H9 (cell line): ENCODE measurements around the gene SLC26A9. TPM values are rescaled to one million over a fixed set of nuclear protein-coding genes. Genes with fewer than 3 reads are reported as not detected.

Experiments used
- DNase-seq: peaks from one replicate; pipeline ENCODE4 v3.0.0-alpha.2; 2017
- H2AFZ ChIP-seq: one replicate; pipeline ENCODE4 v1.6.1; 2013; ENCODE audit warnings: mild to moderate bottlenecking, low read length, control low read depth, moderate library complexity
- H2AK5ac ChIP-seq: 2 replicates; pipeline ENCODE4 v1.6.1; 2013; ENCODE audit warnings: low read length, control low read depth, mixed read lengths; ENCODE audit not compliant: insufficient read length
- H2BK120ac ChIP-seq: one replicate; pipeline ENCODE4 v1.6.1; 2013; ENCODE audit warnings: low read depth, mild to moderate bottlenecking, low read length, control low read depth, inconsistent platforms; ENCODE audit not compliant: poor library complexity, severe bottlenecking
- H2BK12ac ChIP-seq: 2 replicates; pipeline ENCODE4 v1.6.1; 2013; ENCODE audit warnings: low read length, control low read depth, mixed read lengths, low read depth; ENCODE audit not compliant: insufficient read length
- H2BK15ac ChIP-seq: 2 replicates; pipeline ENCODE4 v1.6.1; 2013; ENCODE audit warnings: low read depth, low read length, control low read depth
- H2BK20ac ChIP-seq: one replicate; pipeline ENCODE4 v1.6.1; 2013; ENCODE audit warnings: low read depth, mild to moderate bottlenecking, low read length, control low read depth, inconsistent platforms; ENCODE audit not compliant: poor library complexity, severe bottlenecking
- H2BK5ac ChIP-seq: 2 replicates; pipeline ENCODE4 v1.6.1; 2013; ENCODE audit warnings: low read length, control low read depth, mixed read lengths; ENCODE audit not compliant: insufficient read length
- H3K14ac ChIP-seq: 2 replicates; pipeline ENCODE4 v1.6.1; 2013; ENCODE audit warnings: low read length, control low read depth; ENCODE audit not compliant: insufficient read depth
- H3K18ac ChIP-seq: 2 replicates; pipeline ENCODE4 v1.6.1; 2013; ENCODE audit warnings: low read depth, mild to moderate bottlenecking, mixed read lengths, low read length, control low read depth; ENCODE audit not compliant: insufficient read length
- H3K23ac ChIP-seq: 2 replicates; pipeline ENCODE4 v1.6.1; 2013; ENCODE audit warnings: low read length, control low read depth, mixed read lengths, low read depth; ENCODE audit not compliant: insufficient read length
- H3K23me2 ChIP-seq: 2 replicates; pipeline ENCODE4 v1.6.1; 2013; ENCODE audit warnings: low read depth, mild to moderate bottlenecking, mixed read lengths, low read length, control low read depth; ENCODE audit not compliant: insufficient read length, poor library complexity, severe bottlenecking
- H3K27ac ChIP-seq: 2 replicates; pipeline ENCODE4 v1.5.1; 2013; ENCODE audit warnings: low read length, control low read depth, mixed read lengths, low read depth; ENCODE audit not compliant: insufficient read length
- H3K27me3 ChIP-seq: 2 replicates; pipeline ENCODE4 v1.6.1; 2013; ENCODE audit warnings: low read length, control low read depth, inconsistent platforms; ENCODE audit not compliant: insufficient read depth
- H3K4ac ChIP-seq: 2 replicates; pipeline ENCODE4 v1.6.1; 2013; ENCODE audit warnings: low read depth, mild to moderate bottlenecking, control low read depth, inconsistent platforms, low read length, moderate library complexity
- H3K4me1 ChIP-seq: 2 replicates; pipeline ENCODE4 v1.6.1; 2013; ENCODE audit warnings: low read length, control low read depth, inconsistent platforms; ENCODE audit not compliant: insufficient read depth
- H3K4me2 ChIP-seq: 2 replicates; pipeline ENCODE4 v1.6.1; 2013; ENCODE audit warnings: low read length, control low read depth, mixed read lengths; ENCODE audit not compliant: insufficient read length, insufficient read depth
- H3K56ac ChIP-seq: 2 replicates; pipeline ENCODE4 v1.6.1; 2013; ENCODE audit warnings: low read depth, mild to moderate bottlenecking, mixed read lengths, low read length, control low read depth; ENCODE audit not compliant: insufficient read length
- H3K79me1 ChIP-seq: 2 replicates; pipeline ENCODE4 v1.6.1; 2013; ENCODE audit warnings: low read depth, mild to moderate bottlenecking, moderate library complexity, low read length, control low read depth, inconsistent platforms; ENCODE audit not compliant: insufficient read depth, poor library complexity, severe bottlenecking
- H3K79me2 ChIP-seq: 2 replicates; pipeline ENCODE4 v1.6.1; 2013; ENCODE audit warnings: low read length, control low read depth, inconsistent platforms; ENCODE audit not compliant: insufficient read depth
- H3K9ac ChIP-seq: 2 replicates; pipeline ENCODE4 v1.6.1; 2013; ENCODE audit warnings: low read length, control low read depth, mixed read lengths; ENCODE audit not compliant: insufficient read length; ENCODE audit errors: extremely low read depth
- H3K9me3 ChIP-seq: one replicate; pipeline ENCODE4 v1.6.1; 2013; ENCODE audit warnings: low read depth, low read length, inconsistent platforms; ENCODE audit not compliant: control insufficient read depth
- H3T11ph ChIP-seq: one replicate; pipeline ENCODE4 v1.6.1; 2013; ENCODE audit warnings: mild to moderate bottlenecking, low read length, control low read depth, inconsistent platforms
- H4K20me1 ChIP-seq: one replicate; pipeline ENCODE4 v1.6.1; 2013; ENCODE audit not compliant: control insufficient read depth, insufficient read length, insufficient read depth
- H4K5ac ChIP-seq: 2 replicates; pipeline ENCODE4 v1.6.1; 2013; ENCODE audit warnings: low read depth, mild to moderate bottlenecking, mixed read lengths, low read length, control low read depth; ENCODE audit not compliant: insufficient read length
- H4K8ac ChIP-seq: replicated peaks from 2 replicates; pipeline ENCODE4 v1.6.1; 2013; ENCODE audit warnings: low read length, control low read depth, mixed read lengths, low read depth; ENCODE audit not compliant: insufficient read length
- H4K91ac ChIP-seq: 2 replicates; pipeline ENCODE4 v1.6.1; 2013; ENCODE audit warnings: low read depth, mild to moderate bottlenecking, moderate library complexity, mixed read lengths, low read length, control low read depth; ENCODE audit not compliant: insufficient read length
- H3K27ac Mint-ChIP-seq, 3 experiments: 2 replicates in 2 of 3; 3 replicates in 1 of 3; pipeline ENCODE4 v1.8.0; 2020 to 2021; ENCODE audit warnings: mixed read lengths in 3 of 3, mild to moderate bottlenecking in 1 of 3, moderate library complexity in 1 of 3
- H3K27me3 Mint-ChIP-seq: 2 replicates; pipeline ENCODE4 v1.8.0; 2021; ENCODE audit warnings: low read depth, mild to moderate bottlenecking, moderate library complexity, mixed read lengths
- H3K36me3 Mint-ChIP-seq, 3 experiments: 2 replicates in 2 of 3; 3 replicates in 1 of 3; pipeline ENCODE4 v1.8.0; 2020 to 2021; ENCODE audit warnings: low read depth in 3 of 3, mixed read lengths in 3 of 3; ENCODE audit not compliant: insufficient read depth in 1 of 3
- H3K4me1 Mint-ChIP-seq, 2 experiments: 2 replicates each; pipeline ENCODE4 v1.8.0; 2020; ENCODE audit warnings: mixed read lengths in 2 of 2
- H3K4me3 Mint-ChIP-seq, 2 experiments: 2 replicates in 1 of 2; 3 replicates in 1 of 2; pipeline ENCODE4 v1.8.0; 2020 to 2021; ENCODE audit warnings: mild to moderate bottlenecking in 2 of 2, mixed read lengths in 2 of 2, moderate library complexity in 1 of 2
- H3K9me3 Mint-ChIP-seq, 2 experiments: 2 replicates in 1 of 2; 3 replicates in 1 of 2; pipeline ENCODE4 v1.8.0; 2020; ENCODE audit warnings: mild to moderate bottlenecking in 2 of 2, mixed read lengths in 2 of 2, moderate library complexity in 1 of 2
- CTCF ChIP-seq: fragments of 200-600 bp; sonication (generic); conservative IDR thresholded peaks from 3 replicates; pipeline ENCODE4 v1.8.0; 2021; ENCODE audit warnings: antibody characterized with exemption, mild to moderate bottlenecking
- WGBS: extraction: QIAGEN DNeasy Blood & Tissue Kit; methylation state at CpG from one replicate; pipeline ENCODE4 v1.1.7; 2013; ENCODE audit warnings: missing lambda C conversion rate, low lambda C conversion rate, mixed read lengths; ENCODE audit not compliant: insufficient read length; ENCODE audit errors: extremely low coverage; 5-methylcytosine and 5-hydroxymethylcytosine counted together
- total RNA-seq: library from RNA; stranded (reverse); gene quantifications from 2 replicates; pipeline ENCODE4 v1.2.1, GENCODE V29; 2021

The SLC26A9 gene
- total RNA-seq, 1 experiment from 2014 or later, result not detected

DNA sequence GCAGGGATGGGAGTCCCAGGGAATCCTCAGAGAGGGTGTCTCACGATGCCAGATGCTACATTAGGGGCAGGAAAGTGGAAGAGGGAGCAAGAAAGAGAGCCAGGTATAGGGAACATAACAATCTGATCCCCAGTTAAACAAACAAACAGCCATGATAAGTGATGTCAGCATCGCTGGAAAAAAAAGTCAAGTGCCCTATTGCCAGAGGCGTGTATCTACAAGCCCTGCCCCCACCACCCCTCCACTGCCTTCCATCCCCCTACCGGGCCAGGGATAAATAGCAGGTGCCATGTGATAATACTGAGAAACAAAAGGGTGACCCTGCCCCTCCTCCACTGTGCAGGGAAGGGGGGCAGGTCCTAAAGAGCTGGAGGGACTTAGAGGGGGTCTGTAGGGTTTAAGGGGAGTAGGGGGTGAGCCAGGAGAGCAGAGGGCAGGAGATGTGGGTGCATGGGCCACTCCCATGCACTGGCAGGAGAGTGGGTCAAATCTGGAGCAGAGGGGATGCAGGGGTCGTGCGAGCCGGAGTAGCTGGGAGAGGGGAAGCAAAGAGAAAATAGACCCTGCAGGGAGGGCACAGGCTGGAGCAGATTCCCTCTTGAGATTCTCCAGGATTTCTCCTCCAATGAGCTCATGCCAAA is 3.4 kb downstream of the SLC26A9 start:
- Histone ChIP-seq H2AFZ (no peak overlapping the region), H3K27ac (no peak overlapping the region), H2BK20ac (no peak overlapping the region), H3K4me1 (peaks cover 6% of the 10 kb centered on the region; the same call in 1 of the 2 replicates), H2BK5ac (no peak overlapping the region), H4K8ac (no peak overlapping the region), H3K23me2 (no peaks in the 10 kb centered on the region), H2BK15ac (no peak overlapping the region), H4K91ac (no peak overlapping the region), H3K56ac (no peak overlapping the region), H3T11ph (no peak overlapping the region), H2BK12ac (no peak overlapping the region), H3K9ac (no peak overlapping the region), H3K79me2 (no peaks in the 10 kb centered on the region), H2BK120ac (no peak overlapping the region), H3K79me1 (no peaks in the 10 kb centered on the region), H4K5ac (no peak overlapping the region), H3K23ac (no peak overlapping the region), H2AK5ac (no peak overlapping the region), H3K18ac (no peak overlapping the region), H4K20me1 (no peaks in the 10 kb centered on the region), H3K4me2 (no peak overlapping the region), H3K9me3 (no peaks in the 10 kb centered on the region), H3K14ac (no peak overlapping the region), H3K27me3 (no peaks in the 10 kb centered on the region), H3K4ac (no peak overlapping the region)
- Mint-ChIP-seq H3K36me3 (no peaks in the 10 kb centered on the region), H3K4me3 (peak overlapping the region in 1 of 2 experiments; percentile 4; a peak in 2 of 5 replicates), H3K27me3 (peaks cover 25% of the 10 kb centered on the region), H3K9me3 (no peaks in the 10 kb centered on the region), H3K4me1 (peaks cover 50 to 54% of the 10 kb centered on the region in 2 experiments), H3K27ac (peak overlapping the region in 2 of 3 experiments; percentile 24 to 81; a peak in 3 of 7 replicates)
- no CpG with 5 or more reads among the region's 7 CpGs for WGBS
- peak; percentile 86 for DNase-seq
- peak; percentile 70 for TF ChIP-seq CTCF
